Bronchial epithelial cell (primary cell): ENCODE results near the gene SOS2. TPM values are rescaled to one million over a fixed set of nuclear protein-coding genes. Genes with fewer than 3 reads are reported as not detected.

Experiments used
- DNase-seq: peaks from one replicate; pipeline ENCODE4 v3.0.0-alpha.2; 2010; ENCODE audit warnings: low read depth
- FAIRE-seq: peaks from 2 replicates; lab custom pipeline; 2011; peaks lifted over from hg19 to GRCh38; lab: Jason Lieb, UNC
- H3K27me3 ChIP-seq: 2 replicates; pipeline ENCODE4 v1.5.1; 2011; ENCODE audit warnings: low read length; ENCODE audit not compliant: control insufficient read depth, insufficient read depth
- H3K36me3 ChIP-seq: 2 replicates; pipeline ENCODE4 v1.5.1; 2011; ENCODE audit warnings: low read length; ENCODE audit not compliant: control insufficient read depth, insufficient read depth
- H3K4me3 ChIP-seq: 2 replicates; pipeline ENCODE4 v1.5.1; 2011; ENCODE audit warnings: mild to moderate bottlenecking, low read depth, low read length, control low read depth
- CTCF ChIP-seq: IDR thresholded peaks from 2 replicates; pipeline ENCODE4 v1.5.1; 2011; ENCODE audit warnings: mild to moderate bottlenecking, moderate library complexity, low read length, control low read depth, inconsistent platforms; ENCODE audit not compliant: insufficient read depth, severe bottlenecking
- total RNA-seq: library from RNA; depleted of rRNA; stranded (reverse); fragments of >200 nt; gene quantifications from 2 replicates; pipeline ENCODE4 v1.2.1, GENCODE V29; 2014

SOS2 gene
- total RNA-seq, 1 donor from 2014 or later = 17.6 TPM

DNA sequence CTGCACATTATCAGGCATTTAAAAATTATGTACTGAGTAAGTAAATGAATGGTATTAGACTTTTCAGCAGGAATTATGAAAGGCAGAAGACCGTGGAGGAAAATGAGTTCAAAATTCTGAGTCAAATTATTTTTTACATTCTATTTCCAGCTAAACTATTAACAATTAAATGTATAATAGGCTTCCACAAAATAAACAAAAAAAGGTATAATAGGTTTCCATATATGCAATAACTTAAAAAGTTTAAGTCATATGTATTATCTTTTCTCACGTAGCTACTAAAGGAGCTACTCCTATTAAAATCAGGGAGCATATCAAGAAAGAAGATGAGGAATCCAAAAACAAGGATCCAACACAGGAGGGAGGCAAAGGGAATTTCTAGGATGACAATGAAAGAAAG is 103.6 kb downstream of the SOS2 start:
- DNase-seq (no peak), FAIRE-seq (no peak)
- no peak overlapping the region for H3K4me3 ChIP-seq
- H3K36me3 ChIP-seq = peaks cover 3% of the 10 kb centered on the region
- TF ChIP-seq CTCF = no peak
- no peaks in the 10 kb centered on the region for H3K27me3 ChIP-seq

DNA sequence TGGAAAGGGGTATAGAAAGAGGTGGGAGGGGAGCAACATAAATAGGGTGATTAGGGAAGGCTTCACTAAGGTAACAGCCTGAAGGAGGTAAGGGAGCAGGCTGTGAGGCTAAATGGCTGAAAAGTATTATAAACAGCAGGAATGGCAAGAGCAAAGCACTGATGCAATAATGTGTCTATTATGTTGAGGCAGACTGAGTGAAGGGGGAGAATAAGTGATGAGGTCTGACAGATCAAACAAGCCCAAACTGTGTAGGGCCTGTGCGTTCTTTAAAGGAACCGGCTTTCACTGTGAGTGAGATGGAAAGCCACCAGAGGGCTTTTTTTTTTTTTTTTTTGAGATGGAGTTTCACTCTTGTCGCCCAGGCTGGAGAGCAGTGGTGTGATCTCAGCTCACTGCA is 108.3 kb downstream of the SOS2 start:
- no peak for DNase-seq
- no peak for FAIRE-seq
- H3K4me3 ChIP-seq = no peak overlapping the region
- no peaks in the 10 kb centered on the region for H3K27me3 ChIP-seq
- TF ChIP-seq CTCF = no peak
- H3K36me3 ChIP-seq = peaks cover 4% of the 10 kb centered on the region

- TF ChIP-seq CTCF = no peak
- Histone ChIP-seq H3K27me3 (no peaks in the 10 kb centered on the region), H3K36me3 (peaks cover 4% of the 10 kb centered on the region), H3K4me3 (no peak overlapping the region)
- DNase-seq (no peak), FAIRE-seq (no peak)
These were observed 109.1 kb downstream of the SOS2 start for GRCh38 chr14:50122291-50122690.

DNA sequence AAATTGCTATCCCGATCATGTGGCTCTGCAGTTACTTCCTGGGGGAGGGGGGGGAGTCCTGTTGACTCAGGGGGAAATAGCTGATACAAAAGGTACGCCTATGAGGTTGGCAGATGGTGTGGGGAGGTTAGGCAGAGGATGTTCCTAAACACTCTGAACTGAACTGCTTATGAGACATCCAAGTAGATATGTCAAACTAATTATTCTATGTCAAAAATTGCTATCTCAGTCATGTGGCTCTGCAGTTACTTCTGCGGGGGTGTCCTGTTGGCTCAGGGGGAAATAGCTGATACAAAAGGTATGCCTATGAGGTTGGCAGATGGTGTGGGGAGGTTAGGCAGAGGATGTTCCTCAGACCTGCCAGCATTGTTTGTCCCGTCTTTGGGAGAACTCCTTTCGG is 109.9 kb downstream of the SOS2 start:
- no peaks in the 10 kb centered on the region for H3K27me3 ChIP-seq
- FAIRE-seq (no peak), DNase-seq (no peak)
- H3K4me3 ChIP-seq = no peak overlapping the region
- TF ChIP-seq CTCF = no peak
- H3K36me3 ChIP-seq = peaks cover 4% of the 10 kb centered on the region

- FAIRE-seq (no peak), DNase-seq (no peak)
- Histone ChIP-seq H3K4me3 (no peak overlapping the region), H3K27me3 (no peaks in the 10 kb centered on the region), H3K36me3 (peaks cover 6% of the 10 kb centered on the region)
- TF ChIP-seq CTCF = no peak
These were observed 113.9 kb downstream of the SOS2 start for GRCh38 chr14:50117456-50117855.

- FAIRE-seq (no peak), DNase-seq (no peak)
- H3K36me3 ChIP-seq = peaks cover 7% of the 10 kb centered on the region
- no peak overlapping the region for H3K4me3 ChIP-seq
- TF ChIP-seq CTCF = no peak
- H3K27me3 ChIP-seq = no peaks in the 10 kb centered on the region
These were observed 114.4 kb downstream of the SOS2 start for GRCh38 chr14:50116966-50117365.
